PC-3 (cell line): ENCODE measurements around the gene GLMP. TPM values are rescaled to one million over a fixed set of nuclear protein-coding genes. Genes with fewer than 3 reads are reported as not detected.

Experiments
- ATAC-seq: fragments of 200-7000 bp; cut with Tn5 transposase; 2 replicates; pipeline ENCODE4 v1.9.1; 2020; ENCODE audit warnings: mild to moderate bottlenecking, moderate library complexity
- BruUV-seq: library from RNA; stranded (reverse); fragments of 400-500 nt; replicated peaks from 2 replicates; lab custom pipeline; 2021; lab: Mats Ljungman, UMichigan
- CTCF ChIA-PET: fragments of 300-600 bp; sonication (Branson Sonifier 250); formaldehyde crosslinking; loops from one replicate; lab custom pipeline; 2022; ENCODE audit warnings: antibody characterized with exemption; lab: Charles Lee
- POLR2A ChIA-PET: fragments of 300-600 bp; sonication (Branson Sonifier 250); formaldehyde crosslinking; loops from one replicate; lab custom pipeline; 2022; ENCODE audit warnings: antibody characterized with exemption; ENCODE audit not compliant: unreplicated experiment; lab: Charles Lee
- DNase-seq: peaks from one replicate; pipeline ENCODE4 v3.0.0-alpha.2; 2015
- H2AFZ ChIP-seq: fragments of 300-600 bp; sonication (generic); 2 replicates; pipeline ENCODE4 v1.6.0; 2016; ENCODE audit warnings: antibody characterized with exemption, low read length
- H3F3A ChIP-seq: fragments of 300-600 bp; sonication (generic); one replicate; pipeline ENCODE4 v1.6.0; 2017; ENCODE audit warnings: antibody characterized with exemption, low read length, control low read depth, mild to moderate bottlenecking; ENCODE audit not compliant: unreplicated experiment
- H3K27ac ChIP-seq: fragments of 300-600 bp; sonication (generic); 2 replicates; pipeline ENCODE4 v1.5.1; 2016; ENCODE audit warnings: mild to moderate bottlenecking, low read length
- H3K27me3 ChIP-seq: fragments of 300-600 bp; sonication (generic); 2 replicates; pipeline ENCODE4 v1.6.1; 2016; ENCODE audit warnings: low read length, mixed read lengths
- H3K36me3 ChIP-seq: fragments of 300-600 bp; sonication (generic); 2 replicates; pipeline ENCODE4 v1.6.1; 2016; ENCODE audit warnings: low read depth, mixed run types, low read length, mixed read lengths
- H3K4me1 ChIP-seq: fragments of 300-600 bp; sonication (generic); 2 replicates; pipeline ENCODE4 v1.5.1; 2016; ENCODE audit warnings: low read length; ENCODE audit not compliant: insufficient read depth
- H3K4me2 ChIP-seq: fragments of 300-600 bp; sonication (generic); 2 replicates; pipeline ENCODE4 v1.6.0; 2016; ENCODE audit warnings: low read length
- H3K4me3 ChIP-seq: fragments of 300-600 bp; sonication (generic); 2 replicates; pipeline ENCODE4 v1.5.1; 2016; ENCODE audit warnings: mild to moderate bottlenecking, low read length, mixed read lengths
- H3K79me2 ChIP-seq: fragments of 300-600 bp; sonication (generic); 2 replicates; pipeline ENCODE4 v1.6.1; 2017; ENCODE audit warnings: low read length, mixed read lengths
- H3K9ac ChIP-seq: fragments of 300-600 bp; sonication (generic); 2 replicates; pipeline ENCODE4 v1.6.0; 2016; ENCODE audit warnings: mild to moderate bottlenecking, low read length
- H3K9me2 ChIP-seq: fragments of 300-600 bp; sonication (generic); replicated peaks from 2 replicates; pipeline ENCODE4 v1.6.1; 2016; ENCODE audit warnings: mixed run types, low read length, mixed read lengths
- H3K9me3 ChIP-seq: fragments of 300-600 bp; sonication (generic); 2 replicates; pipeline ENCODE4 v1.6.1; 2016; ENCODE audit warnings: low read length, mixed read lengths
- H4K20me1 ChIP-seq: fragments of 300-600 bp; sonication (generic); 2 replicates; pipeline ENCODE4 v1.6.1; 2016; ENCODE audit warnings: low read length, mixed read lengths
- EZH2 ChIP-seq: fragments of 300-600 bp; sonication (generic); IDR thresholded peaks from one replicate; pipeline ENCODE4 v1.6.1; 2017; ENCODE audit warnings: antibody characterized with exemption, mild to moderate bottlenecking, low read length; ENCODE audit not compliant: unreplicated experiment
- EZH2phosphoT487 ChIP-seq: fragments of 300-600 bp; sonication (generic); IDR thresholded peaks from 2 replicates; pipeline ENCODE4 v1.6.1; 2018; ENCODE audit warnings: mild to moderate bottlenecking, antibody characterized with exemption, low read length, borderline replicate concordance
- intact Hi-C: fragments of 100-400 bp; cut with micrococcal nuclease; formaldehyde crosslinking; loops from 2 replicates; pipeline ENCODE4 v1.9.0; 2023
- total RNA-seq: library from RNA; depleted of rRNA; stranded (reverse); fragments of >200 nt; gene quantifications from 2 replicates; pipeline ENCODE4 v1.2.3, GENCODE V29; 2014
- TF ChIP-seq, protein P1 (sequence below): fragments of 300-600 bp; sonication (generic); conservative IDR thresholded peaks from 2 replicates; pipeline ENCODE4 v1.5.1; 2017; ENCODE audit warnings: antibody characterized with exemption, low read depth, mild to moderate bottlenecking, low read length

The GLMP gene
- total RNA-seq, 1 experiment from 2014 or later: 49.8 TPM

DNA sequence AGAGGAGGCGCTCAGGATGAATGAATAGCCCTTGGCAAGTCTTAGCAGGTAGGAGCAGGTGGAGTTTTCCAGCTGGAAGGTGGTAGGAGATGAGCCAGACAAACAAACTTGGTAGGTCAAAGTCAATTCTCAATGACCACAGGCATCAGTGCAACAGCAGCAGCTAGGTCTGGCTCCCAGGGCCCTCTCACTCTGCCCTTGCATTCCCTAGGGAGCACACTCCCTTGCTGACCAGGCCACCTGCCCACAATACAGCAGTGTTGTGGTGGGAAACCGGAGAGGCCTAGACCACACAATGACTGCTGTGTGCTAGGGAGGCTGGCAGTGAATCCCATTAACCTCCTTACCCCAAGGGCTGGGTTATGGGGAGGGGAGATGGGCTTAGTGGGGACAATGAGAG lies 34.6 kb downstream of the GLMP start:
- no peak overlapping the region for H3K4me2 ChIP-seq
- no peak overlapping the region for H3K9ac ChIP-seq
- ChIA-PET POLR2A (no interaction called here), CTCF (no interaction called here)
- no peaks in the 10 kb centered on the region for H3K9me2 ChIP-seq
- H3K4me3 ChIP-seq: no peak overlapping the region
- ATAC-seq (no peak), DNase-seq (no peak)
- TF ChIP-seq EZH2: no peak
- TF ChIP-seq, protein P1, sequence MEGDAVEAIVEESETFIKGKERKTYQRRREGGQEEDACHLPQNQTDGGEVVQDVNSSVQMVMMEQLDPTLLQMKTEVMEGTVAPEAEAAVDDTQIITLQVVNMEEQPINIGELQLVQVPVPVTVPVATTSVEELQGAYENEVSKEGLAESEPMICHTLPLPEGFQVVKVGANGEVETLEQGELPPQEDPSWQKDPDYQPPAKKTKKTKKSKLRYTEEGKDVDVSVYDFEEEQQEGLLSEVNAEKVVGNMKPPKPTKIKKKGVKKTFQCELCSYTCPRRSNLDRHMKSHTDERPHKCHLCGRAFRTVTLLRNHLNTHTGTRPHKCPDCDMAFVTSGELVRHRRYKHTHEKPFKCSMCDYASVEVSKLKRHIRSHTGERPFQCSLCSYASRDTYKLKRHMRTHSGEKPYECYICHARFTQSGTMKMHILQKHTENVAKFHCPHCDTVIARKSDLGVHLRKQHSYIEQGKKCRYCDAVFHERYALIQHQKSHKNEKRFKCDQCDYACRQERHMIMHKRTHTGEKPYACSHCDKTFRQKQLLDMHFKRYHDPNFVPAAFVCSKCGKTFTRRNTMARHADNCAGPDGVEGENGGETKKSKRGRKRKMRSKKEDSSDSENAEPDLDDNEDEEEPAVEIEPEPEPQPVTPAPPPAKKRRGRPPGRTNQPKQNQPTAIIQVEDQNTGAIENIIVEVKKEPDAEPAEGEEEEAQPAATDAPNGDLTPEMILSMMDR: no peak
- no peak for TF ChIP-seq EZH2phosphoT487
- no peak overlapping the region for H3K27ac ChIP-seq
- no peaks in the 10 kb centered on the region for H3K9me3 ChIP-seq
- peaks cover 25% of the 10 kb centered on the region for H3K4me1 ChIP-seq
- intact Hi-C loops: no loop called here
- BruUV-seq: no TSS peak
- H3K79me2 ChIP-seq: peaks cover 3% of the 10 kb centered on the region; the same call in 1 of the 2 replicates
- H3K36me3 ChIP-seq: peaks cover 74% of the 10 kb centered on the region
- H3K27me3 ChIP-seq: no peaks in the 10 kb centered on the region
- H2AFZ ChIP-seq: no peak overlapping the region
- peaks cover 9% of the 10 kb centered on the region for H3F3A ChIP-seq
- H4K20me1 ChIP-seq: 0 out of 2 replicates have a peak, but pooled peaks cover 4% of the 10 kb centered on the region

DNA sequence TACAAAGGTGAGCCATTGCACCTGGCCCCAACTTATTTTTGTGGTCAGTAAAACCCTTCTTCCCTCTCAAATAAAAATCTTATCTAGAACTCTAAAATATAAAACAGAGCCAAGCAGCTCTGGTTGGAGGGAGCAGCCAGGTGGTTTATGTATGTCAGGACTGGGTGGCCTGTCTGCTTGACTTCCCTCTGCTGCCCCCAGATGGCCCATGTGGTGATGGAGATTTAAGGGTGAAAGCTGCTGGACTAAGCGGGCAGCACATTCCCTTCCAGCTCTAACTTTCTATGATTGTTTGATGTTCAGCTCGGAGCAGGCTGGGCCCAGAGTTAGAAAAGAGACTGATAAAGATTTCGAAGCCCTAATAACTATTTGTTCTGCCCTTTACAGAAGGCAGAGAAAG lies 35.7 kb downstream of the GLMP start:
- no peak overlapping the region for H3K27ac ChIP-seq
- 0 out of 2 replicates have a peak, but pooled peaks cover 4% of the 10 kb centered on the region for H4K20me1 ChIP-seq
- peaks cover 68% of the 10 kb centered on the region for H3K36me3 ChIP-seq
- peaks cover 25% of the 10 kb centered on the region for H3K4me1 ChIP-seq
- intact Hi-C loops: no loop called here
- CTCF ChIA-PET: no interaction called here
- no TSS peak for BruUV-seq
- no peak overlapping the region for H2AFZ ChIP-seq
- no peaks in the 10 kb centered on the region for H3K9me3 ChIP-seq
- POLR2A ChIA-PET: no interaction called here
- no peak overlapping the region for H3K9ac ChIP-seq
- peaks cover 3% of the 10 kb centered on the region; the same call in 1 of the 2 replicates for H3K79me2 ChIP-seq
- no peak overlapping the region for H3K4me3 ChIP-seq
- no peak overlapping the region for H3K4me2 ChIP-seq
- ATAC-seq (no peak), DNase-seq (no peak)
- H3K9me2 ChIP-seq: no peaks in the 10 kb centered on the region
- H3F3A ChIP-seq: peaks cover 9% of the 10 kb centered on the region
- no peaks in the 10 kb centered on the region for H3K27me3 ChIP-seq
- TF ChIP-seq, protein P1: peak; percentile 40; the same call in 1 of the 2 replicates
- TF ChIP-seq EZH2 (no peak), EZH2phosphoT487 (no peak)

DNA sequence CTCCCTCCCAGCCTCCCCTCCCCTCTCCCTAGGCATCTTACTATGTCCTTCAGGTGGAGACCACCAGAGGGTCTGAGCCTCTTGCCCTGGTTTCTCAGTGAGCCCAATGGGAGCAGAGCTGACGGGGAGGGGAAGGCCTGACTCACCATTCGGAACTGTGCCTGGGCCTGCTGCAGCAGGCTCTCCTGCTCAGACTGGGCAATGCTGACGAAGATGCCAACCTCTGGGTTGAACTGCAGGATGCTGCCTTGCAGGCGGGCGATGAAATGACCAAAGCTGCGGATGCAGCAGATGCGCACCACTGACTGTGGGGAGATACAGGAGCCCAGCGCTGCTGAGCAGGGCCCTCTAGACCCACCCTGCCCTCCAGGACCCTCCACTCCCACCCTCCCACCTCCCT lies 36.6 kb downstream of the GLMP start:
- Histone ChIP-seq H3K9me2 (no peaks in the 10 kb centered on the region), H3K79me2 (peaks cover 3% of the 10 kb centered on the region; the same call in 1 of the 2 replicates), H4K20me1 (0 out of 2 replicates have a peak, but pooled peaks cover 4% of the 10 kb centered on the region), H2AFZ (no peak overlapping the region), H3K27ac (no peak overlapping the region), H3K9ac (no peak overlapping the region), H3K4me1 (peaks cover 20% of the 10 kb centered on the region), H3K4me3 (no peak overlapping the region), H3K27me3 (no peaks in the 10 kb centered on the region), H3F3A (peaks cover 9% of the 10 kb centered on the region), H3K9me3 (no peaks in the 10 kb centered on the region), H3K4me2 (no peak overlapping the region), H3K36me3 (peaks cover 66% of the 10 kb centered on the region)
- ChIA-PET CTCF (no interaction called here), POLR2A (no interaction called here)
- no TSS peak for BruUV-seq
- ATAC-seq: no peak
- DNase-seq: no peak
- intact Hi-C loops: no loop called here
- TF ChIP-seq, protein P1: no peak
- no peak for TF ChIP-seq EZH2
- TF ChIP-seq EZH2phosphoT487: no peak
